Ascending aorta (tissue), 2 donors: ENCODE results near the gene CBLN3. TPM values are rescaled to one million over a fixed set of nuclear protein-coding genes. Genes with fewer than 3 reads are reported as not detected.

Source experiments
- DNase-seq, 2 donors: peaks; one replicate each; pipeline ENCODE4 v3.0.0-alpha.2; 2019; ENCODE audit warnings: low spot score in 2 of 2
- H3K27ac ChIP-seq, 2 donors: fragments of 200-600 bp; sonication (generic); one replicate each; pipeline ENCODE4 v1.5.1; 2016 to 2017; ENCODE audit warnings: mild to moderate bottlenecking in 1 of 2
- H3K27me3 ChIP-seq: fragments of 200-600 bp; sonication (generic); one replicate; pipeline ENCODE4 v1.5.1; 2017
- H3K36me3 ChIP-seq, 2 donors: fragments of 200-600 bp; sonication (generic); one replicate each; pipeline ENCODE4 v1.5.1; 2016
- H3K4me1 ChIP-seq, 2 donors: fragments of 200-600 bp; sonication (generic); one replicate each; pipeline ENCODE4 v1.5.1; 2016 to 2017; ENCODE audit warnings: mild to moderate bottlenecking in 1 of 2
- H3K4me3 ChIP-seq, 2 donors: fragments of 200-600 bp; sonication (generic); one replicate each; pipeline ENCODE4 v1.5.1; 2016 to 2017; ENCODE audit warnings: mild to moderate bottlenecking in 1 of 2
- H3K9me3 ChIP-seq, 2 donors: fragments of 200-600 bp; sonication (generic); one replicate each; pipeline ENCODE4 v1.5.1; 2016
- CTCF ChIP-seq, 3 experiments: fragments of 200-600 bp in 2 of 3; fragments of 450-650 bp in 1 of 3; sonication (generic) in 2 of 3; IDR thresholded peaks; one replicate each; pipeline ENCODE4 v1.5.1; 2016 to 2019; ENCODE audit warnings: antibody characterized with exemption in 3 of 3, mild to moderate bottlenecking in 1 of 3, moderate library complexity in 1 of 3
- intact Hi-C: fragments of 100-400 bp; cut with DNase I; formaldehyde crosslinking; loops from one replicate; pipeline ENCODE4 v1.15.1; 2023
- total RNA-seq: library from RNA; depleted of rRNA; stranded (reverse); fragments of >200 nt; gene quantifications from one replicate; pipeline ENCODE4 v1.1.0, GENCODE V29; 2016

CBLN3 gene
- total RNA-seq, 1 donor from 2014 or later, result 2.2 TPM

- DNase-seq, result no peak
- Histone ChIP-seq H3K9me3 (no peaks in the 10 kb centered on the region), H3K27ac (no peak overlapping the region), H3K4me3 (no peak overlapping the region), H3K27me3 (no peaks in the 10 kb centered on the region), H3K36me3 (peaks cover 26 to 40% of the 10 kb centered on the region in 2 donors), H3K4me1 (no peaks in the 10 kb centered on the region)
- intact Hi-C loops, result no loop called here
- TF ChIP-seq CTCF (IDR thresholded peaks at IDR 0.05), result no peak
These were observed 21.7 kb downstream of the CBLN3 start for GRCh38 chr14:24407608-24408325.

- no peak overlapping the region for H3K27ac ChIP-seq
- no peak for TF ChIP-seq CTCF (IDR thresholded peaks at IDR 0.05)
- DNase-seq, result no peak
- H3K27me3 ChIP-seq, result no peaks in the 10 kb centered on the region
- peaks cover 24 to 33% of the 10 kb centered on the region in 2 donors for H3K36me3 ChIP-seq
- no peaks in the 10 kb centered on the region for H3K9me3 ChIP-seq
- intact Hi-C loops, result no loop called here
- no peak overlapping the region for H3K4me3 ChIP-seq
- no peaks in the 10 kb centered on the region for H3K4me1 ChIP-seq
These were observed 23.1 kb downstream of the CBLN3 start for GRCh38 chr14:24406416-24406815.

- Histone ChIP-seq H3K36me3 (peaks cover 20 to 28% of the 10 kb centered on the region in 2 donors), H3K27me3 (no peaks in the 10 kb centered on the region), H3K4me3 (no peak overlapping the region), H3K4me1 (peaks cover 2 to 4% of the 10 kb centered on the region in 2 donors), H3K9me3 (no peaks in the 10 kb centered on the region), H3K27ac (no peak overlapping the region)
- TF ChIP-seq CTCF (IDR thresholded peaks at IDR 0.05), result no peak
- no peak for DNase-seq
- intact Hi-C loops, result no loop called here
These were observed 24.7 kb downstream of the CBLN3 start for GRCh38 chr14:24404814-24405213.

GRCh38 chr14:24403294-24403998, 26.0 kb downstream of the CBLN3 start:
- no peak for TF ChIP-seq CTCF (IDR thresholded peaks at IDR 0.05)
- Histone ChIP-seq H3K27ac (no peak overlapping the region), H3K4me3 (no peak overlapping the region), H3K4me1 (peaks cover 2 to 4% of the 10 kb centered on the region in 2 donors), H3K9me3 (no peaks in the 10 kb centered on the region), H3K27me3 (no peaks in the 10 kb centered on the region), H3K36me3 (peaks cover 9 to 14% of the 10 kb centered on the region in 2 donors)
- intact Hi-C loops, result no loop called here
- DNase-seq, result no peak

- H3K4me3 ChIP-seq, result no peak overlapping the region
- no peak for DNase-seq
- no peaks in the 10 kb centered on the region for H3K27me3 ChIP-seq
- H3K9me3 ChIP-seq, result no peaks in the 10 kb centered on the region
- TF ChIP-seq CTCF (IDR thresholded peaks at IDR 0.05), result no peak
- no peak overlapping the region for H3K27ac ChIP-seq
- intact Hi-C loops, result no loop called here
- H3K4me1 ChIP-seq, result peaks cover 2 to 8% of the 10 kb centered on the region in 2 donors
- H3K36me3 ChIP-seq, result peaks cover 0 to 4% of the 10 kb centered on the region in 2 donors
These were observed 27.4 kb downstream of the CBLN3 start for GRCh38 chr14:24401810-24402702.
